Choroid plexus epithelial cell (primary cell): ENCODE results near the gene E2F1.
"Not testable (repeated sequence)": the region's sequence is repeated elsewhere in the genome, so short reads cannot be mapped to it uniquely, and the experiment has no call there.

Experiments used
- DNase-seq: peaks from one replicate; pipeline ENCODE4 v3.0.0-alpha.2; 2010; ENCODE audit warnings: low read depth
- H3K4me3 ChIP-seq: 2 replicates; pipeline ENCODE4 v1.5.1; 2011; ENCODE audit warnings: low read depth, mild to moderate bottlenecking, control low read depth, low read length, moderate library complexity
- TF ChIP-seq, protein P1 (sequence below): conservative IDR thresholded peaks from 2 replicates; pipeline ENCODE4 v1.5.1; 2011; ENCODE audit warnings: low read depth, mild to moderate bottlenecking, control low read depth, inconsistent platforms, low read length, moderate library complexity

E2F1 gene

DNA sequence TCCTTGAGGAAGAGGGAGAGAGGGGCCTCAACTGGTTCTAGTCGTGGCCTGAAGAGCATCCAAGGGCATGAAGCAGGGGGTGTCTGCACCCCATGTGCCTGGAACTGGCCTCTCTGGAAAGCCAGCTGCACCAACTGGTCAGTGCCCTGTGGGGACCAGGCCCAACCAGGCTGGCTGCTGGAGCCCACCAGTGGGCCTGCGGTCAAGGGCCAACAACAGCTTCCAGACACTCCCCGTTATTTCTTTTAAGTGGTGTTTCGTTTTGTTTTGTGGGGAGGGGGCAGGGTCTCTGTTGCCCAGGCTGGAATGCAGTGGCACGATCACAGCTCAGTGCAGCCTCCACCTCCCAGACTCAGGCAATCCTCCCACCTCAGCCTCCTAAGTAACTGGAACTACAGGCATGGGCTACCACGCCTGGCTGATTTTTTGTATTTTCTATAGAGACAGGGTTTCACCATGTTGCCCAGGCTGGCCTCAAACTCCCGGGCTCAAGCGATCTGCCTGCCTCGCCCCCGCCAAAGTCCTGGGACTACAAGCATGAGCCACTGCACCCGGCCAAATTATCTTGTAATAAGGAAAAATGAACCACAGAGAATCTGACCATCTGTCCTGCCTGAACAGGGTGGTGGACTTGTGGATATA is 36.0 kb downstream of the E2F1 start:
- TF ChIP-seq, protein P1, sequence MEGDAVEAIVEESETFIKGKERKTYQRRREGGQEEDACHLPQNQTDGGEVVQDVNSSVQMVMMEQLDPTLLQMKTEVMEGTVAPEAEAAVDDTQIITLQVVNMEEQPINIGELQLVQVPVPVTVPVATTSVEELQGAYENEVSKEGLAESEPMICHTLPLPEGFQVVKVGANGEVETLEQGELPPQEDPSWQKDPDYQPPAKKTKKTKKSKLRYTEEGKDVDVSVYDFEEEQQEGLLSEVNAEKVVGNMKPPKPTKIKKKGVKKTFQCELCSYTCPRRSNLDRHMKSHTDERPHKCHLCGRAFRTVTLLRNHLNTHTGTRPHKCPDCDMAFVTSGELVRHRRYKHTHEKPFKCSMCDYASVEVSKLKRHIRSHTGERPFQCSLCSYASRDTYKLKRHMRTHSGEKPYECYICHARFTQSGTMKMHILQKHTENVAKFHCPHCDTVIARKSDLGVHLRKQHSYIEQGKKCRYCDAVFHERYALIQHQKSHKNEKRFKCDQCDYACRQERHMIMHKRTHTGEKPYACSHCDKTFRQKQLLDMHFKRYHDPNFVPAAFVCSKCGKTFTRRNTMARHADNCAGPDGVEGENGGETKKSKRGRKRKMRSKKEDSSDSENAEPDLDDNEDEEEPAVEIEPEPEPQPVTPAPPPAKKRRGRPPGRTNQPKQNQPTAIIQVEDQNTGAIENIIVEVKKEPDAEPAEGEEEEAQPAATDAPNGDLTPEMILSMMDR = no peak
- no peak for DNase-seq

DNA sequence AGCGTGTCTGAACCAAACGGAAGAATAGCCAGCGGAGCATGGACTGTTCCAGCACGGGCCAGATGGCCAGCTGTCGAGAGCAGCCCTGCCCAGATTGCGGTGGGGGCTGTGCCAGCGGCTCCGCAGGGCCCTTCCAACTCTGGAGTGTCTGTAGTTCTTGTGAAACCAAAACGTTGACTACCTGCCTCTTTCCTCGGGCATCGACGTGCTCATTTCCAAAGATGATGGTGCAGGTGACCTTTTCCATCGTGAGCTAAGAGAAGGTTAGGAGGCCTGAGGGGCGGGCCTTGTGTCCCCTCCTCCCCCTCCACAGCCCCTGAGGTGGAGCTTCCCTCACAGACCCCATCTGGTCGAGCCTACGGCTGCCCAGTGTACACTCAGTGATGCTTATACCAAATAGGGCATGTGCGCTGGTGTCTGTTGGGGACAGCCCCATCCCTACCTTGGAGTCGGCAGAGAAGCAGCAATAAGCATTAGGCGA is 36.9 kb downstream of the E2F1 start:
- TF ChIP-seq, protein P1 = no peak
- H3K4me3 ChIP-seq = no peak overlapping the region
- no peak for DNase-seq

More for the DNA sequence above, 36.0 kb downstream of the E2F1 start:
- no peak overlapping the region for H3K4me3 ChIP-seq

- DNase-seq = no peak
- TF ChIP-seq, protein P1 = no peak
- no peak overlapping the region for H3K4me3 ChIP-seq
Observed at GRCh38 chr20:33648396-33649004, 37.7 kb downstream of the E2F1 start.

GRCh38 chr20:33647603-33648395 is 38.4 kb downstream of the E2F1 start:
- TF ChIP-seq, protein P1 = no peak
- DNase-seq = peak; percentile 69
- no peak overlapping the region for H3K4me3 ChIP-seq

DNA sequence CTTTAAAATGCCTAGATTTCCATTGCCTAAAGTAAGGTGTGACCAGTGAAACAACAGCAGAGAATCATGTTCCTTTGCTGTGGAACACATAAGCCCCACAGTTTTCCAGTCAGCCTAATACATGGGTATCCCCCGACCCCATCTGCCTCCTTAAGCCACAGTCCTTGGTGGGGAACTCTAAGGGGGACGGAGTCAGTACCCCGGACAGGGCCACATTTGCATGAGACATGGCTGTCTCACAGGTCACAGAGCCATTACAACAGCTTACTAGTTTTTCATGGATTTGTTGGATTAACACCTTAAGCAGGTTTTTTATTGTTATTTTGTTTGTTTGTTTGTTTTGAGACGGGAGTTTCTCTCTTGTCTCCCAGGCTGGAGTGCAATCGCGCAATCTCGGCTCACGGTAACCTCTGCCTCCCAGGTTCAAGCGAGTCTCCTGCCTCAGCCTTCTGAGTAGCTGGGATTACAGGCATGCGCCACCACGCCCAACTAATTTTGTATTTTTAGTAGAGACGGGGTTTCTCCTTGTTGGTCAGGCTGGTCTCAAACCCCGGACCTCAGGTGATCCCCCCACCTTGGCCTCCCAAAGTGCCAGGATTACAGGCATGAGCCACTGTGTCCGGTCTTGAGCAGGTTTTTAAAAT is 39.1 kb downstream of the E2F1 start:
- H3K4me3 ChIP-seq, DNase-seq: not testable (repeated sequence)

DNA sequence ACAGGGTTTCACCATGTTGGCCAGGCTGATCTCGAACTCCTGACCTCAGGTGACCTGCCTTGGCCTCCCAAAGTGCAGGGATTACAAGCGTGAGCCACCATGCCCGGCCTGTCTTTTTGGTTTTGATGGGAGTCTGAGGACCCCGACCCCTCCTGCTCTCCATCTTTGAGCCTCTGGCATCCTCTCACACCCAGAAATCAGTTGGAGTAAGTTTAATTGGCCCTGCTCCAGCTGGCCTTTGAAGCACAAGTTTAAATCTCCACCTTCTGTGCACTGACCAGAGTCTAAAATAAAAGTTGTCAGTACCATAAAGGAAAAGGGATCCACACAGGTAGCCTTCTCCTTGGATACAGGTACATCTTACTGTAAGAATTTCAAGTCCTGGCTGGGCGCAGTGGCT is 40.0 kb downstream of the E2F1 start:
- TF ChIP-seq, protein P1 = no peak
- DNase-seq = no peak
- H3K4me3 ChIP-seq = no peak overlapping the region

DNA sequence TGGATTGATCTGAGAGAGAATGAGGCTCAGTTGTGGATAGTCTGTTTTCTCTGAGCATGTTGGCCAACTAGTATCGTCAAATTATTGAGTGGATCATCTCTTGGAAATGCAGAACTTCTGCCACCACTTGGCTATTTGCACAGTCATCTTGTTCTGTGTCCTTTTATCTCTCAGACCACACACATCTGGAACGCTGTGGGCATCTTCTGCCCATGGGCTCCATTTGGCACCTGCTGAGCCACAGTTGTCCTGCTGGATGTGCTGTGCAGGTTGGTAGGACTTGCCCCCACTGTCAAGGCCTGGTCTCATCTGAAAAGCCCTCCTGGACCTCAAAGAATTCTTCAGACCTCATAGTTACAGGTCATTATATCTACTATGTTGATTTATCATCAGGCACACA is 40.8 kb downstream of the E2F1 start:
- H3K4me3 ChIP-seq = no peak overlapping the region
- DNase-seq = no peak
- TF ChIP-seq, protein P1 = no peak
